ENCODE data around the gene HIGD1C.

DNA sequence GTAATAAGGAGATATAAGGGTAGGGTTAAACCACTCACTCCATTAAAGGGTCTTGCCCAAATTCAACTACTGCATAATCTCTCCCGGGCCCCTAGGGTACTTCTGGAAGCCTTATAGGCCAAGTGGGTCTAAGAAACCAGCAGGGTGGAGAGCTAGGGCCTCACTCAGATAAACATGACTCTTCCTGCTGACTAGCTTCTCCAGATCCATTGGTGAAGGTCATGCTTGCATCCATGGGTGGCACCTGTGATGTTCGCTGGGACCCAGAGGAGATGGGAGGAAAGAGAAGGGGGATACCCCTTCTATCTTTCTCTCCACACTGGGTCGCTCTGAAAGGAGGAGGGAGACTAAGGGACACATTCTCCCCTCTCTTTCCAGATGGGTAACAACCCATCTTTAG lies 36.1 kb upstream of the HIGD1C start:
- TF ChIP-seq EZH2 (IDR thresholded peaks at IDR 0.05; ENCODE audit: low read depth, unreplicated experiment), result no peak
- TF ChIP-seq CTCF (conservative IDR thresholded peaks at IDR 0.05; ENCODE audit: low read depth in 2 of 2), result no peak
- no peak for TF ChIP-seq JUNB (IDR thresholded peaks at IDR 0.05; ENCODE audit: unreplicated experiment)
- no peak for TF ChIP-seq EZH2phosphoT487 (IDR thresholded peaks at IDR 0.05; ENCODE audit: unreplicated experiment)
- TF ChIP-seq ZNF331 (CRISPR knock-in tag; IDR thresholded peaks at IDR 0.05; ENCODE audit: low read depth), result no peak
- no peak for TF ChIP-seq NANOG (IDR thresholded peaks at IDR 0.05; ENCODE audit: borderline replicate concordance)
